OCI-LY7 (cell line): ENCODE results near the gene GBGT1. TPM values are rescaled to one million over a fixed set of nuclear protein-coding genes. Genes with fewer than 3 reads are reported as not detected.

Experiments
- BruUV-seq: library from RNA; stranded (reverse); fragments of 400-500 nt; replicated peaks from 2 replicates; lab custom pipeline; 2021; lab: Mats Ljungman, UMichigan
- CTCF ChIA-PET: fragments of 300-600 bp; sonication (Branson Sonifier 250); formaldehyde crosslinking; loops from one replicate; lab custom pipeline; 2022; ENCODE audit warnings: antibody characterized with exemption; ENCODE audit not compliant: unreplicated experiment; lab: Charles Lee
- POLR2A ChIA-PET: fragments of 300-600 bp; sonication (Branson Sonifier 250); formaldehyde crosslinking; loops from one replicate; lab custom pipeline; 2022; ENCODE audit warnings: antibody characterized with exemption; lab: Charles Lee
- DNase-seq: peaks from one replicate; pipeline ENCODE4 v3.0.0-alpha.2; 2015; ENCODE audit warnings: low spot score
- H2AFZ ChIP-seq: fragments of 200-600 bp; sonication (generic), shearing (Covaris generic); 2 replicates; pipeline ENCODE4 v1.6.1; 2014; ENCODE audit warnings: mild to moderate bottlenecking, antibody characterized with exemption, low read length, moderate library complexity
- H3K27ac ChIP-seq: fragments of 200-600 bp; sonication (generic); 2 replicates; pipeline ENCODE4 v1.5.1; 2014; ENCODE audit warnings: mixed run types, low read depth, mild to moderate bottlenecking, moderate library complexity, low read length, inconsistent platforms; ENCODE audit not compliant: poor library complexity, severe bottlenecking
- H3K36me3 ChIP-seq: fragments of 200-600 bp; sonication (generic); 2 replicates; pipeline ENCODE4 v1.6.1; 2014; ENCODE audit warnings: mild to moderate bottlenecking, antibody characterized with exemption, low read length, moderate library complexity, mixed read lengths; ENCODE audit not compliant: insufficient read depth
- H3K4me1 ChIP-seq: fragments of 200-600 bp; sonication (generic); 2 replicates; pipeline ENCODE4 v1.5.1; 2014; ENCODE audit warnings: mild to moderate bottlenecking, low read length; ENCODE audit not compliant: insufficient read depth, poor library complexity, severe bottlenecking
- H3K4me2 ChIP-seq: fragments of 200-600 bp; sonication (generic); 2 replicates; pipeline ENCODE4 v1.6.1; 2014; ENCODE audit warnings: mild to moderate bottlenecking, low read length
- H3K4me3 ChIP-seq: fragments of 200-600 bp; sonication (generic); 2 replicates; pipeline ENCODE4 v1.5.1; 2014; ENCODE audit warnings: mild to moderate bottlenecking, low read depth, low read length; ENCODE audit not compliant: poor library complexity, severe bottlenecking
- H3K79me2 ChIP-seq: fragments of 200-600 bp; sonication (generic); 2 replicates; pipeline ENCODE4 v1.6.1; 2016; ENCODE audit warnings: low read depth, mild to moderate bottlenecking, low read length, moderate library complexity, mixed read lengths; ENCODE audit not compliant: insufficient read depth
- H3K9me2 ChIP-seq: fragments of 200-600 bp; sonication (generic); 2 replicates; pipeline ENCODE4 v1.6.1; 2016; ENCODE audit warnings: mild to moderate bottlenecking, low read length, mixed read lengths; ENCODE audit not compliant: insufficient read depth
- H3K9me3 ChIP-seq: fragments of 200-600 bp; sonication (generic); 2 replicates; pipeline ENCODE4 v1.6.1; 2014; ENCODE audit warnings: mild to moderate bottlenecking, mixed run types, low read length, mixed read lengths
- H4K20me1 ChIP-seq: fragments of 200-600 bp; sonication (generic); 2 replicates; pipeline ENCODE4 v1.6.1; 2014; ENCODE audit warnings: mild to moderate bottlenecking, antibody characterized with exemption, low read length, moderate library complexity, mixed read lengths; ENCODE audit not compliant: insufficient read depth
- CTCF ChIP-seq: fragments of 200-600 bp; sonication (generic); conservative IDR thresholded peaks from 2 replicates; pipeline ENCODE4 v1.5.1; 2014; ENCODE audit warnings: mild to moderate bottlenecking, antibody characterized with exemption, low read length, moderate library complexity, mixed read lengths
- EZH2phosphoT487 ChIP-seq: fragments of 200-600 bp; sonication (generic); IDR thresholded peaks from 2 replicates; pipeline ENCODE4 v1.6.1; 2018; ENCODE audit warnings: low read depth, borderline replicate concordance, mild to moderate bottlenecking, mixed run types, antibody characterized with exemption, low read length, moderate library complexity, mixed read lengths
- intact Hi-C: fragments of 100-400 bp; cut with micrococcal nuclease; formaldehyde crosslinking; loops from one replicate; pipeline ENCODE4 v1.10.0; 2022; ENCODE audit not compliant: unreplicated experiment
- total RNA-seq, 2 experiments: library from RNA; depleted of rRNA in 1 of 2; stranded (reverse); fragments of >200 nt in 1 of 2; shearing (Covaris generic) in 1 of 2; gene quantifications; 2 replicates each; pipeline ENCODE4 v1.2.3, GENCODE V29; 2014 to 2022

Gene GBGT1
- total RNA-seq, 2 experiments from 2014 or later, result 2.1 to 5.9 TPM

GRCh38 chr9:133204993-133205336 lies 41.3 kb upstream of the GBGT1 start:
- POLR2A ChIA-PET, result no interaction called here
- Histone ChIP-seq H2AFZ (no peak overlapping the region), H3K9me3 (no peaks in the 10 kb centered on the region), H3K79me2 (no peaks in the 10 kb centered on the region), H3K9me2 (no peaks in the 10 kb centered on the region), H3K36me3 (no peaks in the 10 kb centered on the region), H3K4me3 (no peak overlapping the region), H3K27ac (no peak overlapping the region), H3K4me2 (no peak overlapping the region), H3K4me1 (no peaks in the 10 kb centered on the region), H4K20me1 (no peaks in the 10 kb centered on the region)
- DNase-seq, result no peak
- CTCF ChIA-PET, result no interaction called here
- no peak for TF ChIP-seq EZH2phosphoT487
- TF ChIP-seq CTCF, result no peak
- intact Hi-C loops, result no loop called here
- no TSS peak for BruUV-seq

GRCh38 chr9:133204335-133204992 lies 40.8 kb upstream of the GBGT1 start:
- H2AFZ ChIP-seq, result no peak overlapping the region
- H4K20me1 ChIP-seq, result no peaks in the 10 kb centered on the region
- CTCF ChIA-PET, result no interaction called here
- H3K27ac ChIP-seq, result no peak overlapping the region
- no peak overlapping the region for H3K4me2 ChIP-seq
- POLR2A ChIA-PET, result no interaction called here
- H3K4me1 ChIP-seq, result no peaks in the 10 kb centered on the region
- H3K79me2 ChIP-seq, result no peaks in the 10 kb centered on the region
- no peak for TF ChIP-seq EZH2phosphoT487
- TF ChIP-seq CTCF, result no peak
- no TSS peak for BruUV-seq
- DNase-seq, result no peak
- no peaks in the 10 kb centered on the region for H3K36me3 ChIP-seq
- no peak overlapping the region for H3K4me3 ChIP-seq
- no peaks in the 10 kb centered on the region for H3K9me3 ChIP-seq
- intact Hi-C loops, result no loop called here
- no peaks in the 10 kb centered on the region for H3K9me2 ChIP-seq

- Histone ChIP-seq H3K4me2 (no peak overlapping the region), H3K9me2 (no peaks in the 10 kb centered on the region), H3K36me3 (no peaks in the 10 kb centered on the region), H3K27ac (no peak overlapping the region), H2AFZ (no peak overlapping the region), H3K4me1 (no peaks in the 10 kb centered on the region), H3K9me3 (no peaks in the 10 kb centered on the region), H3K79me2 (no peaks in the 10 kb centered on the region), H4K20me1 (no peaks in the 10 kb centered on the region), H3K4me3 (no peak overlapping the region)
- intact Hi-C loops, result no loop called here
- DNase-seq, result no peak
- ChIA-PET CTCF (no interaction called here), POLR2A (no interaction called here)
- TF ChIP-seq EZH2phosphoT487, result no peak
- no peak for TF ChIP-seq CTCF
- no TSS peak for BruUV-seq
Observed at GRCh38 chr9:133203506-133204075, 39.9 kb upstream of the GBGT1 start.
